GM19324 (cell line): ENCODE measurements around the gene LGALS9.

Source experiments
- ATAC-seq: cut with Tn5 transposase; IDR thresholded peaks from one replicate; pipeline ENCODE4 v1.9.1; 2021; ENCODE audit warnings: mild to moderate bottlenecking, moderate library complexity; ENCODE audit not compliant: unreplicated experiment, low FRiP score

LGALS9 gene

DNA sequence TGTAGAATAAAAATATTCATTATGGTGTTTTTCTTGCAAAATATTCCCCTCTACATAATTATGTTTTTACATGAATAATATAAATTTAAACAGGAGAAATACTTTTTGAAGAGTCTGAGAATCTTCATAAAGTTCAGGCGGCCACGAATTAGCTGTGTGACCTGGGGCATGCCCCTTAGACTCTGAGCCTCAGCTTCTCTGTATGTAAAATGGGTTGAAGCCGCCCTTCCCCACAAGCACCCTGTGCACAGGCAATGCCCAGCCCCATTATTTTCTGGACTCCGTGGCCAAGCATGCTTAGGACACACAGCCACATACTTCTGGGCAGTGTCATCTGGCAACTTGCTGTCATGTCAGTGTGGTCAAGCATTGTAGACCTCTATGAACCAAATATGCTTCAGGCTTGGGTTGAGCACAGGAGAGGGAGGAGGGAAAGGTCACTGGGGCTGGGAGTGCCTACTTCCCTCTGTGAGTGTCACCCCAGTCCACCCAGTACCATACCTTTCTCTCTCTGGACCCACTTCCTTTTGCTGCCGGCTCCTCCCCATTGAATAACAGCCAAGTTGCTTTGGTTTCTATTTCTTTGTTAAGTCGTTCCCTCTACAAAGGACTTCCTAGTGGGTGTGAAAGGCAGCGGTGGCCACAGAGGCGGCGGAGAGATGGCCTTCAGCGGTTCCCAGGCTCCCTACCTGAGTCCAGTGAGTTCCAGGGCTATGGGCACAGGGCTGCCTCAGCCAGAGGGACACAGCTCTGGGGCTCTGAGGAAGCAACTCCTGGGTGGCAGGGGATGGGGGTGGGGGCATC lies at the start of gene LGALS9:
Gene LGALS9, plus strand, starts transcription at position 582 of the 804 bp plus-strand sequence. Its CDS starts 78 bp downstream, at position 660.
- ATAC-seq, result peak; percentile 68

DNA sequence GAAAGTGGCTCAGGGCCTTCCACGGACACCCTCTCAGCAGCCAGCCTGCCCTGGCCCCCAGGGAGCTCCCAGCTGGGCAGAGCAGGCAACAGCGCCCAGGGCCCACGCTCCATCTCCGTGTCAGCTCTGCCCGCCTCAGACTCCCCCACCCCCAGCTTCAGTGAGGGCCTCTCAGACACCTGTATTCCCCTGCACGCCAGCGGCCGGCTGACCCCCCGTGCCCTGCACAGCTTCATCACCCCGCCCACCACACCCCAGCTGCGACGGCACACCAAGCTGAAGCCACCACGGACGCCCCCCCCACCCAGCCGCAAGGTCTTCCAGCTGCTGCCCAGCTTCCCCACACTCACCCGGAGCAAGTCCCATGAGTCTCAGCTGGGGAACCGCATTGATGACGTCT lies 48.3 kb upstream of the LGALS9 start:
- ATAC-seq, result no peak

DNA sequence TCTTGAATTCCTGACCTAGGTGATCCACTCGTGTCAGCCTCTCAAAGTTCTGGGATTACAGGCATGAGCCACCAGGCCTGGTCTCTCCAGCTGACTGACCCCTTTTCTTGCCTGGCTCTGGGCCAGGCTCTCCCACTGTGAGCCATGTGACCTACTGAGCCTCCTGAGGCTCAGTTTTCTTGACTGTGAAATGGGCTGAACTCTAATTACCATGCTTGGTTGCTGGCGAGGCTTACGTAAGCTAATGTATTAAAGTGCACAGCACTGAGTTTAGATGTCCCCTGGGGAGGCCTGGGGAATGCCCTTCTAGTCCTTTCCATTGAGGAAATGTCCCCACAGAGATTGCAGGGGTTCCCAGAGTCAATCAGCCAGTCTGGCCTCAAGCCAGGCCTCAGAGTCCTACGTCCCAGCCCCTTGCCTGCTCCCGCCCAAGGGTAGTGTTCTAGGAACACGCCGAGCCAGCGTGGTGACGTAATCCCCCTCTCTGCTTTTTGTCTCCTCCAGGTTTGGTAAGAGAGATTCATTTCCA lies 45.8 kb upstream of the LGALS9 start:
- no peak for ATAC-seq

DNA sequence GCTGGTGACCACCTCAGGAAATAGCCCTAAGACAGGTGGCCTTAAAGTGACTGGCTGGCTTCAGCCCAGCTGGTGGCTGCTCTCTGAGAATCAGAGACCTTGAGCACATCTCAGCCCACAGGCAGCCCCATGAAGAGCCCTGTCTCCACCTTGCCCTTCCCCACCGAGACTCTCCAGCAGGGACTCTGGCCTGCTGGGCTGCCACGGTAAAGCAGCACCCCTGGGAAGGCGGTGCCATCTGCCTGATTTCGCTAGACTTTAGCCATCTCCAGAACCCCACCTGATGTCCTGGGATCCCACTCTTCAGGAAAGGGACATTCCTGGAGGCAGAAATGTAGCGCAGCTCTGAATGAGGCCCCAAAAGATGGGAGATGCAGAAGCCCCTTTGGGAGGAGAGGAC lies 45.2 kb upstream of the LGALS9 start:
- ATAC-seq, result no peak

DNA sequence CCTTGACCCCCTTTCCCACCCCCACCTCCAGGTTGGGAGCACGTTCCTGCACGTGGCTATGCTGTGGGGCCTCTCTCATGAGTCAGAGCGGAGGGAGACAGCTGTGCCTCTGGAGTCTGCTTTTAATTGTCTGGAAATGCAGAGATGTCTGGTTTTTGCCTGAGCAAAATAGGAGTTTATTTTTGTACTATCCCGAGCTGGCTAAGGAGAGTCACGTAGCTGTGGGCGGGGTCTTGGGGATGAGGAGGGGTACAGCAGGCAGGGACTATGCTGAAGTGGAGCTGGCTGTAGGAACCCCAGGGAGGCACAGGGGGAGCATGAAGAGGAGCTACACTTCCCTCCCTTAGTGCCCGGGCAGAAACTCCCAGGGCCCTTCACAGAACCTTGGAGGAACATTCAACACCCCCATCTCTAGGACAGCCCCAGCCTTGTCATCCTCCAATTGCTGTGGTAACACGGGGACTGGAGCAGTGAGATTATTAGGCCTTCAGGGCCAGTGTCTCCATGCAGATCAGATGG lies 44.7 kb upstream of the LGALS9 start:
- no peak for ATAC-seq

DNA sequence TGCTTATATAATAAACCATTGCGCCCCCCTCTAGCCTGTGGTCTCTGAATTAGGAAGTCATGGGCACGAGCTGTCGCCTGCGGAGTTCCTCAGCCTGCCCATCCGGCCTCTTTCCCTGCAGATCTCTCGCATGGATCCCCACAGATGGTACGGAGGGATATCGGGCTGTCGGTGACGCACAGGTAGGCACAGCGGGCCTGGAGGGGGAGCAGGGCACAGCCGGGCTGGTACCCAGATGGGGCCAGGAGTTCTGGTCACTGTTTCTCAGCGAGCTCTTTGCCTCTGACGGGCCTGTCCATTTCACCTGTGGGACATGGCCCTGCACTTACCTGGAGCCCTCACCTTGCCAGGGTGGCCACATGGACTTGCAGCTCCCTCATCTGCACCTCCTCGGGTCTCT lies 42.6 kb upstream of the LGALS9 start:
- ATAC-seq, result no peak

DNA sequence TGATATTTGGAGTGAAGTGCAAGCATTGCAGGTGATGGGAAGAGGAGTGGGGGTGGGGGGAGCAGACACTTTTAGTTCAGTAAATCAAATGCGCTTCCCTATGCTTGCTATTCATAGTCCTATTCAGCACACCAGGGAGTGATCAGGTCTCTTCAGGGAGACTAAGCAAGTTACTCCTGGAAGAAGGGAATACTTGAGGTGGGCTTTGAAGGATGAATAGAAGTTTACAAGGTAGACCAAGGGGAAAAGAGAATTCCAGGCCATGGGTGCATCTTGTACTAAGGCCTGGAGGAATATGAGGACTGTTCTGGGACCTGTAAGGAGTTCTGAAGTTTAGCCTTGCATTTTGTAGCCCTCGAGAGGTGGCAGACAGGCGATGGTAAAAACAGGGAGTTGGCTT lies 40.1 kb upstream of the LGALS9 start:
- ATAC-seq, result no peak

DNA sequence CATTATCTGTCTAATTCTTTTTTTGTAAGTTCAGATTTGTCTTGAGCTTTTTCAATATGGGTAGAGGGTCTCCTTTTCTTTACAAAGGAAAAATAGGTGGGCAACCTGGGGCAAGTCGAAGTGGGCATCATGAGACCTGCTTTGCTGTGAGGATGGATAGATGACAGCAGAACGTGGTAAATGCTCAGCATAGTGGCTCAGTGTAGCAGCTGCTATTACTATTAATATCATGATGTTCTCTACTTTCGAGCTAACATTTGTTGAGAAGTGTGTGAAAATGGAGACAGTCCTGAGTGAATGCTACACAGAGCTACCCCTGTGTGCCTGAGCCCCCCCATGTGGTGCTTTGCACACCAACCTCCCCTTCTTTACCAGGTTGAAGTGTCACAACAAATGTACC lies 39.0 kb upstream of the LGALS9 start:
- ATAC-seq, result no peak

DNA sequence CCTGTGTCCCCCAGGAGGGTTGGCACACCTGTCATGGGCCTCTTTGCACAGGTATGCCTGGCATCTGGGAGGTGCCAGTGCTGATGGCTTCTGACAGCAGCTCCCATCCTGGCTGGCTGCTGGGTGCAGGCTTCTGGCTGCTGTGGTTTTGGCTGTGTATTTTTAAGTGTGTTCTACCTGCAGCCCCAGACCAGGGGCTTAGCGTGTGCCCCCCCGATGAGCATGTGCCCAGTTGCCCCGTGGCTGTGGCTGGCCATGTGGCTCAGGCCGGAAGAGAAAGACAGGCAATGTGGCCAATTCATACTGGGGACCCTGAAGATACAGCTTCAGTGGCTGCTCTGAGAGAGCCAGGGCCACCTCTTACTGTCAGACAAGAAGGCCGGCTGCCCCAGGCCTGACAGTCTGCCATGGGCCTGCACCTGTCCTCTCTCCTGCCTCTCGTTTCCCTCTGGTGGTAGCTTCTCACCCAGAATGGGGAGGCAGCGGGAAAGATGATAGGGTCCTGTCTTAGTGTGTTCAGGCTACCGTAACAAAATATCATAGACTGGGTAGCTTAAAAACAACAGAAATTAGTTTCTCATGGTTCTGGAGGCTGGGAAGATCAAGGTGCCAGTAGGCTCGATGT lies 37.6 kb upstream of the LGALS9 start:
- ATAC-seq, result no peak

DNA sequence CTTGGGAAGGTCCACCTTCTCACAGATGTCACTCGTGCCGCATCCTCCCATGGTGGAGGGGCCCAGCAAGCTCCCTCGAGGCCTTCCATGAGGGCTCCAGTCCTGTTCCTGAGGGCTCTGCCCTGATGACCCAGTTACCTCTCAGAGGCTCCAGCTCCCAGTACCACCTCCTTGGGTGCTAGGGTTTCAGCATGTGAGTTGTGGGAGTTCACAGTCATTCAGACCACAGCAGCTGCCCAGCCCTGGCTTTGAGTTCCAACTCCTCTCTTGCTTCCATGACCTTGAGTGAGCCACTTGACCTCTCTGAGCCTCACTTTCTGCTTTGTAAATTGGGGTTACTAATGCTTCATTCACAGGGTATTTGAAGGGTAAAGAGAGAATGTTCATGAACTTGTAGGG lies 37.1 kb upstream of the LGALS9 start:
- no peak for ATAC-seq

DNA sequence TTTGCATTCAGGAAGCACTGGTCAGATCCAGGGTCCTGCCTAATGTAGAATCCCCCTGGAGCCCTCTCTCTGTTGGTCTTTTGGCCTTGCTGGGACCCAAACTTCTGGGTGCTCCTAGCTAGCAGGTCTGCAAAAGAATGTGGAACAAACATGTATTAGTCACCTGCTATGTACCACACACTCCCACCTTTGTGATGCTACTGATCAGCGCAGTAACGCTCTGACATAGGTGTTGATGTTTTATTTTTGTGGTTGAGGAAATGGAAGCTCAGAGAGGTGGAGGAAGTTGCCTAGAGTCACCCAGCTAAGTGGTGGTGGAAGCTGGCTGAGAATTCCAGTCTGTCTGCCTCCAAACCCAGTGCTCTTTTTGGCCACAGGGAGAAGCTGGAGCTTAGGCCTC lies 35.8 kb upstream of the LGALS9 start:
- no peak for ATAC-seq

DNA sequence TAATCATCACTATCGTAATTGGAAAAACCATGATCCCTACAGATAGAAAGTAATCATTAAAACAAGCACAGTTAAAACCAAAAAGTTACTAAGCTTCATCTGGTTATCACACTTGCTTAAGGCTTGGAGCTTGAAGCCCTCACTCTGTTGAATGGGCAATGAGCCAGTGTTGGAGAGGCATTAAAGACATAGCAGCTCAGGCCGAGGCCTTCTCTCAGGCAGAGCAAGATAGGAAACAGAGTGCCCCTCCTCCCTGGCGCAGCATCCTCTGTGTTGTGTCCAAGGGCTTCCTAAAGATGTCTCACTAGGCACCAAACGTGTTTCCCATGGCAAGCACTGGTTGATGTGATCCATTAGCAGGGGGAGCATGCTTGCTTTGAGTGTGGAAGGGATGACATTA lies 34.9 kb upstream of the LGALS9 start:
- no peak for ATAC-seq

DNA sequence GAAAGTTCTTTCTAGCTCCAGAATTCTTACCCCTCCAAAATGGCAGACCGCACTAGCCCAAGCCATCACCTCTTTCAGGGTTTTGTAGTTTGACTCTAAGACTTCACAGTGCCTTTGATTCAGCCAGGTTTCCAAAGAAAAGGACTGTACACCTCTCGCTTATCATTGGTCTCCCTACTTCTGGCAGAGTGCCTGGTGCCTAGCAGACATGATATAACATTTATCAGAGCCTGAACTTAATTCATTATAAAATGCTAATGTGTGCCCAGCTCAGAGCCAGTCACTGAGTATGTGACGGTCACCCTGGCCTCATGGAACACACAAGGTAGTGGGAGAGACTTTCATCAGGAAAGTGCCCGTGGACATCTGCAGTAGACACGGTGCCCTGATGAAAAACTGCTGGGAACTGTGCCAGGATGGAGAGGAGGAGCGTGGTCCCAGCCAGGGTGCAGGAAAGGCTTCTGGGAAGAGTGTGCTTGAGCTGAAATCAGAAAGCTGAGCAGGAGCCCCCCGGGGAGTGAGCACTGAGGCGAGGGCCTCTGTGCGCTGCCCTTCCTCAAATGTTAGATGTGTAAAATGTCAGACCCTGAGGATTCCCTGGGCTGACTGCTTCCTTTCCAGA lies 34.3 kb upstream of the LGALS9 start:
- ATAC-seq, result no peak

DNA sequence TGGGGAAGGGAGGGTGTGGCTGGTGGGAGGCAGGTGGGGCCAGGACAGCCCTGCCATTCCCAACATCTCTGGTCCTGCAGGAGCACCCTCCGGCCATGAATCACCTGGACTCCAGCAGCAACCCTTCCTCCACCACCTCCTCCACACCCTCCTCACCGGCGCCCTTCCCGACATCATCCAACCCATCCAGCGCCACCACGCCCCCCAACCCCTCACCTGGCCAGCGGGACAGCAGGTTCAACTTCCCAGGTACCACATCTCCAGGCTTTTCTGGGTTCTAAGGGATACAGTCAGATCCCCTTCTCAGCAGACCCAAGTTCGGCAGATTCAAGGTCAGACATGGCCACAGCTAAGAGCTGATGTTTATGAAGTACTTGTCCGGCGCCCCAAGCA lies 33.8 kb upstream of the LGALS9 start:
- no peak for ATAC-seq

DNA sequence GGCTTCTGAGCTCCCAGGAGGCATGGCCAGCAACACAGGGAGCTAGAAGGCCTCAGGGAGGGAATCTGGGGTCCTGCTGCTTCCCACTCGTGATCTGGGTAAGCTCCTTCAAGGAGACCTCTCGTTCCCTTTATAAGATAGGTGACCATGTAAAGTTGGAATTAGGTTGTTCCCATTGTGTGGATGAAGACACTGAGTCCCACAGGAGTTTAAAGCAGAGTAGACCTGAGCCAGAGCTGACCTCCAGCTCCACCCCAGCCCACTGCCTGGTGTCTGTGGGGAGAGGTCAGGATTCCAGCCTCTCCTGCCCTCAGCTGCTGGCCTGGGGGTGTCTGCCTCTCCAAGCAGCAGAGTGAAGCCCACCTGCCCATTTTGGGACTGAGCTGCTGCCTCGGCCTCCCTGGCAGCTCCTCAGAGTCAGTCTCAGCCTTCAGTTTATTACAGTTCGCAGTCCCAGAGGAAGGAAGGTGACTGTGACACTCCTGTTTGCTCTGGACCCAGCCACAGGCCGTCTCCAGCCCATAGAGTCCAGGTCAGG lies 33.1 kb upstream of the LGALS9 start:
- no peak for ATAC-seq

DNA sequence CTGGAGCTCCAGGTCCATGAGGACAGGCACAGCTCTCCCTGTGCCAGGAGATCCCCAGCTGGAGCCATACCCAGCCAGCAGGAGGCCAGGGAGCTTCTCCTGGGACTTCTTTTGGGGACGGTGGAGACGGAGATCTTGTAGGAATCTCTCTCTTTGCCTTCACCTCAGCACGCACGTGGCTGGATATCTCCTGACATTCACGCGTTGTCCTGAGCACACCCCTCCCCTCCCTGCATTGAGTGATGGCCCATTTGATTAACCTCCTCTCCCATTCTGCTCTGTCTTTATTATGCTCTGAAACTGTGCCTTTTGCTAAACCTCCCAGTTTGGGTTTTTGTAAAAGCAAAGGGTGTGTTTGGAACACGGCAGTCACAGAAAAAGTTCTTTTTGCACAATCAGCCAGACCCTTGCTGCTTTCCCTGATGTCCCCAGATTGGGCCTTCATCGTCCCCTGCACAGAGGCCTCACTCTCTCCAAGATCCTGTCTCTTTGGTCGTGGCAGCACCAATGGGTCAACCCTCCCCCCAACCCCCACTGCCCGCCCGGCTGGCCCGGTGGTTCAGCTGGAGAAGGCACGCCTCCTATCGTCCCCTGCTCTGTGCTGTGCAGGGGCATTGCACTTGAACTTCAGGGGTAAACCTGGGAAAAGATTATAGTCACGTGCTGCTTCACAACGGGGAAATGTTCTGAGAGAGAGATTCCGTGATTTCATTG lies 32.5 kb upstream of the LGALS9 start:
- no peak for ATAC-seq

DNA sequence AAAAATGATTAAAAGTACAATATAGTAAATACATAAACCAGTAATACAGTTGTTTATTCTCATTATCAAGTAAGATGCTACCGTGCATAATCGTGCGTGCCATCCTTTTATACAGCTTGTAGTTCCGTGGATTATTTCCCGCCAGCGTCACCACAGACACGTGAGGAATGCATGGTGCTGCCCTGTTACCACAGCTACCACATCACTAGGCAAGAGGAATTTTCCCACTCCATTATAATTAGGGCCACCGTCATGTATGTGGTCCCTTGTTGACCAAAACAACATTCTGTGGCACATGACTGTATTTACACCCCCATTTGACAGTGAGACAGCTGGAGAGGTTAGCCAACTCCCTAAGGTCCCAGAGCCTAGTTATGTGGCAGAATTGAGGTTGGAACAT lies 30.5 kb upstream of the LGALS9 start:
- ATAC-seq, result no peak

DNA sequence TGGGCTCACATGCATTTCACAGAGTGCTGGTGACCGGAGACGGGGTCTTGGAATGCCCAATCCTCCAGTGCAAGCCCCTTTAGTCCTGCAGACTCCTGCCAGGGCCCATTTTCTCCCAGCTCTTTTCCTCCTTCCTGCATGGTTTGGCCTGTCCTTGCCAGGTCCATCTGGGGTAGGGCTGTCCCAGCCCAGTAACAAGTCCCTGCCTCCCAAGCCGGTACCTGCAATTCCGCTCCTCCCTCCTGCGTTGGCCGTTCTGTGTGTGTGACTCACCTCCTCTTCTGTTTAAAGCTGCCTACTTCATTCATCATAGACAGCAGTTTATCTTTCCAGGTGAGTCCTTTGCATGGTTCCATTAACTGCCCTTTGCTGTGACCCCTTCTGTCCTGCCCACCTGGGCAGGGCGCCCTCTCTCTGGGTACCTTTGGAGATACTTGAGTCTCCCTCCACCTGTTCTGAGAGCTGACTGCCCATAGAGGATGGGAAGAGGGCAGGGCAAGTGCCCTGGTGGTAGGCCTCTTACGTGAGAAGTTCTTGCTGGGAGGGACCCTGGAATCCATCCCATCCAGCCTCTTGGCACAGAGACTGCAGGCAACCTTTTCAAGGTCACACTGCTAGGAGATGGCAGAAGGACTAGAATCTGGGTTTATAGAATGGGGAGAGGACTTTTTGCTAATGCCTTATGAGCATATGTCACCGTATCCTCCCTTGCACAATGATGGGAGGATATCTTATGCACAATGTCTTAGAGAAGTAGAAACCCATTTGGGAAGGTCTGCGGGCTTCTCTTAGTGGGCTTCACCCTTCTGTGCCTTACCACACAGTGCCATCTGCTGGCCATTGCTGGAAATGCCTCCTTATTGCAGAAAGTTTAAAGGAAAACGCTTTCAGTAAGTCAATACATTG lies 29.7 kb upstream of the LGALS9 start:
- no peak for ATAC-seq

DNA sequence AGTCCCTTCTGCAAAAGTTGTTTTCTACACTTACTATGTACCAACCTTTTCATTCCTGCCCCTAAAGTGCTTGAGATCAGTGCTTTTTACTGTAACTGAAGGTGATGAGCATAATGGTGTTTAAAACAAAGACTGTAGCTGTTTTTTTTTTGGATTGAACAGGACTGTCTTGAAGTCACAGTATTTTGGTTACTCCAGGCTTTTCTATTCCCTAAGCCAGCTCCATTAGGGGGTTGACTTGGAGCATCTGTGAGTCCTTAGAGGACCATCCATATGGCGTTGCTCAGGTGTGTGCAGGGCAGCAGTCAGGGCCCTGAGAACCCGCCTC lies 29.0 kb upstream of the LGALS9 start:
- ATAC-seq, result no peak
